Esophagus muscularis mucosa (tissue), 3 donors: ENCODE measurements around the gene TUBGCP3.

ENCODE experiments used
- POLR2A ChIP-seq: fragments of 450-650 bp; IDR thresholded peaks from one replicate; pipeline ENCODE4 v1.6.1; 2017; ENCODE audit warnings: antibody characterized with exemption, moderate library complexity, mild to moderate bottlenecking, low read depth
- POLR2AphosphoS5 ChIP-seq, 2 donors: sonication (generic); formaldehyde crosslinking; IDR thresholded peaks; one replicate each; pipeline ENCODE4 v1.6.1; 2017; ENCODE audit warnings: antibody characterized with exemption in 2 of 2
- TF ChIP-seq, protein P1 (sequence below), 3 experiments: fragments of 200-600 bp in 2 of 3; fragments of 450-650 bp in 1 of 3; sonication (generic) in 2 of 3; IDR thresholded peaks; one replicate each; pipeline ENCODE4 v1.5.1; 2017 to 2019; ENCODE audit warnings: antibody characterized with exemption in 3 of 3, mild to moderate bottlenecking in 2 of 3, moderate library complexity in 1 of 3

DNA sequence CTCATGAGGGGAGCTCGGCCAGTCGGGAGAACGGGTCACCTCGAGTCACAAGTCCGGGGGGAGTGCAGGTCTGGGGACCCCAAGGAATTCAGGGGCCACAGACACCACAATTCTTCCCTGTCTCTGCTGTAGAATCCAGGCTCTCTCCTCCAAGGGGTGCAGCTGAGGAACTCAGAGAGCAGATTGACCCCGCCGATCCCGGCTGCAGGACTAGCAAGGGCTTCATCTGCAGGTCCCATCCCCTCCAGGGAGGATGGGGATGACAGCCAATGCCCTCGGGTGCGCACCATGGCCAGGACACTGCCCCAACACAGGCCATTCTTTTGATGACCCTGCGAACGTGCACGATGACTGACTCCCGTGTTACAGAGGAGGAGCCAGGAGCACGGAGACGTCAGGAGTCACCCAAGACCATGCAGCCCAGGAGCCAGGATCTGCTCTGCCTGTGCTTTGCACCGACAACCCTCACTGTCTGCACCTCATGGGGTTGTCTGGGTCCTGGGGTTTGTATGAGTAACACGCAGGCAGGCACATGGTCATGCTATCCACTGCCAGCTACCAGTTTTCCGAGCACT lies 48.5 kb upstream of the TUBGCP3 start:
- TF ChIP-seq, protein P1, sequence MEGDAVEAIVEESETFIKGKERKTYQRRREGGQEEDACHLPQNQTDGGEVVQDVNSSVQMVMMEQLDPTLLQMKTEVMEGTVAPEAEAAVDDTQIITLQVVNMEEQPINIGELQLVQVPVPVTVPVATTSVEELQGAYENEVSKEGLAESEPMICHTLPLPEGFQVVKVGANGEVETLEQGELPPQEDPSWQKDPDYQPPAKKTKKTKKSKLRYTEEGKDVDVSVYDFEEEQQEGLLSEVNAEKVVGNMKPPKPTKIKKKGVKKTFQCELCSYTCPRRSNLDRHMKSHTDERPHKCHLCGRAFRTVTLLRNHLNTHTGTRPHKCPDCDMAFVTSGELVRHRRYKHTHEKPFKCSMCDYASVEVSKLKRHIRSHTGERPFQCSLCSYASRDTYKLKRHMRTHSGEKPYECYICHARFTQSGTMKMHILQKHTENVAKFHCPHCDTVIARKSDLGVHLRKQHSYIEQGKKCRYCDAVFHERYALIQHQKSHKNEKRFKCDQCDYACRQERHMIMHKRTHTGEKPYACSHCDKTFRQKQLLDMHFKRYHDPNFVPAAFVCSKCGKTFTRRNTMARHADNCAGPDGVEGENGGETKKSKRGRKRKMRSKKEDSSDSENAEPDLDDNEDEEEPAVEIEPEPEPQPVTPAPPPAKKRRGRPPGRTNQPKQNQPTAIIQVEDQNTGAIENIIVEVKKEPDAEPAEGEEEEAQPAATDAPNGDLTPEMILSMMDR (IDR thresholded peaks at IDR 0.05): no peak
- TF ChIP-seq POLR2A: no peak
- TF ChIP-seq POLR2AphosphoS5 (IDR thresholded peaks at IDR 0.05): no peak
